ENCODE measurements around the gene PRKAG3.

Gene PRKAG3

GRCh38 chr2:218877891-218878290 lies 46.3 kb upstream of the PRKAG3 start:
- Histone ChIP-seq H2AFZ (ENCODE audit: low read depth, low read length) (no peak overlapping the region), H3K79me2 (ENCODE audit: insufficient read depth, low read length) (no peaks in the 10 kb centered on the region), H3K27me3 (ENCODE audit: insufficient read depth, low read length, poor library complexity) (peaks cover 8% of the 10 kb centered on the region), H3K9me3 (ENCODE audit: insufficient read depth, low read length, severe bottlenecking) (no peaks in the 10 kb centered on the region), H4K20me1 (ENCODE audit: insufficient read depth, low read length) (peaks cover 17% of the 10 kb centered on the region), H3K4me1 (ENCODE audit: insufficient read depth, low read length) (peaks cover 11% of the 10 kb centered on the region), H3K4me3 (ENCODE audit: low read depth in 1 of 2, low read length in 2 of 2) (no peak overlapping the region), H3K36me3 (ENCODE audit: insufficient read depth, low read length) (no peaks in the 10 kb centered on the region), H3K4me2 (ENCODE audit: insufficient read depth, low read length) (no peak overlapping the region), H3K9ac (ENCODE audit: low read depth, low read length) (no peak overlapping the region), H3K27ac (ENCODE audit: low read length) (no peak overlapping the region)
- TF ChIP-seq, protein P1, sequence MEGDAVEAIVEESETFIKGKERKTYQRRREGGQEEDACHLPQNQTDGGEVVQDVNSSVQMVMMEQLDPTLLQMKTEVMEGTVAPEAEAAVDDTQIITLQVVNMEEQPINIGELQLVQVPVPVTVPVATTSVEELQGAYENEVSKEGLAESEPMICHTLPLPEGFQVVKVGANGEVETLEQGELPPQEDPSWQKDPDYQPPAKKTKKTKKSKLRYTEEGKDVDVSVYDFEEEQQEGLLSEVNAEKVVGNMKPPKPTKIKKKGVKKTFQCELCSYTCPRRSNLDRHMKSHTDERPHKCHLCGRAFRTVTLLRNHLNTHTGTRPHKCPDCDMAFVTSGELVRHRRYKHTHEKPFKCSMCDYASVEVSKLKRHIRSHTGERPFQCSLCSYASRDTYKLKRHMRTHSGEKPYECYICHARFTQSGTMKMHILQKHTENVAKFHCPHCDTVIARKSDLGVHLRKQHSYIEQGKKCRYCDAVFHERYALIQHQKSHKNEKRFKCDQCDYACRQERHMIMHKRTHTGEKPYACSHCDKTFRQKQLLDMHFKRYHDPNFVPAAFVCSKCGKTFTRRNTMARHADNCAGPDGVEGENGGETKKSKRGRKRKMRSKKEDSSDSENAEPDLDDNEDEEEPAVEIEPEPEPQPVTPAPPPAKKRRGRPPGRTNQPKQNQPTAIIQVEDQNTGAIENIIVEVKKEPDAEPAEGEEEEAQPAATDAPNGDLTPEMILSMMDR (IDR thresholded peaks at IDR 0.05; ENCODE audit: borderline replicate concordance, extremely low read depth, low read length, poor library complexity, severe bottlenecking): no peak
- no peak for TF ChIP-seq EZH2 (IDR thresholded peaks at IDR 0.05; ENCODE audit: borderline replicate concordance, low read depth, low read length, severe bottlenecking)
- DNase-seq (no peak), ATAC-seq (ENCODE audit: insufficient read depth, low read depth) (no peak)

DNA sequence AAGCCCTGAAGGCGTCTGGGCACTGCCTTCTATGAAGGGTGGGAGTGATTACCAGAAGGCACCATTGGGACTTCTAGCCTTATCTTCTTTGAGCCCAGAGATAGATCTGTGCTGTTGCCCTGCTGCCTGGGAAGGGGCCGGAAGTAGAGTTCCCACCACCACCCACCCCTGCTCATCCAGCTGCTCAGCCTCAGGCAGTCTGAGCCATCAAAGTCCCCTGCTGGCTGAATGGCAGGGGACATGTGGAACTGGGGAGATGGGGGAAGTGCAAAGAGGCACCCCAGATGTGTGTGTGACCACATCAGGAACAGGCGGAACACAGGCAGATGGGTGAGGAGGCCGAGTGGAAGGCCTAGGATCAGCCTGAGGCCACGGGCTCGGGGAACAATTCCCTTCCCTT lies 45.7 kb upstream of the PRKAG3 start:
- H4K20me1 ChIP-seq (ENCODE audit: insufficient read depth, low read length): peaks cover 13% of the 10 kb centered on the region

GRCh38 chr2:218876562-218877219 lies 45.1 kb upstream of the PRKAG3 start:
- no peak overlapping the region for H3K27ac ChIP-seq (ENCODE audit: low read length)
- no peak overlapping the region for H3K4me2 ChIP-seq (ENCODE audit: insufficient read depth, low read length)
- TF ChIP-seq, protein P1 (IDR thresholded peaks at IDR 0.05; ENCODE audit: borderline replicate concordance, extremely low read depth, low read length, poor library complexity, severe bottlenecking): peak; percentile 96
- no peak for TF ChIP-seq EZH2 (IDR thresholded peaks at IDR 0.05; ENCODE audit: borderline replicate concordance, low read depth, low read length, severe bottlenecking)
- no peak overlapping the region for H3K9ac ChIP-seq (ENCODE audit: low read depth, low read length)
- no peaks in the 10 kb centered on the region for H3K9me3 ChIP-seq (ENCODE audit: insufficient read depth, low read length, severe bottlenecking)
- no peaks in the 10 kb centered on the region for H3K36me3 ChIP-seq (ENCODE audit: insufficient read depth, low read length)
- H3K4me1 ChIP-seq (ENCODE audit: insufficient read depth, low read length): peaks cover 11% of the 10 kb centered on the region
- no peaks in the 10 kb centered on the region for H3K79me2 ChIP-seq (ENCODE audit: insufficient read depth, low read length)
- H4K20me1 ChIP-seq (ENCODE audit: insufficient read depth, low read length): peaks cover 13% of the 10 kb centered on the region
- peak; percentile 72 for DNase-seq
- H3K4me3 ChIP-seq (ENCODE audit: low read depth in 1 of 2, low read length in 2 of 2): no peak overlapping the region
- peak; percentile 56 for ATAC-seq (ENCODE audit: insufficient read depth, low read depth)
- no peak overlapping the region for H2AFZ ChIP-seq (ENCODE audit: low read depth, low read length)
- H3K27me3 ChIP-seq (ENCODE audit: insufficient read depth, low read length, poor library complexity): peaks cover 1% of the 10 kb centered on the region

More for the DNA sequence above, 45.7 kb upstream of the PRKAG3 start:
- peaks cover 6% of the 10 kb centered on the region for H3K27me3 ChIP-seq (ENCODE audit: insufficient read depth, low read length, poor library complexity)
- H3K9me3 ChIP-seq (ENCODE audit: insufficient read depth, low read length, severe bottlenecking): no peaks in the 10 kb centered on the region
- ATAC-seq (ENCODE audit: insufficient read depth, low read depth) (peak; percentile 78), DNase-seq (peak; percentile 68)
- no peaks in the 10 kb centered on the region for H3K79me2 ChIP-seq (ENCODE audit: insufficient read depth, low read length)
- no peaks in the 10 kb centered on the region for H3K36me3 ChIP-seq (ENCODE audit: insufficient read depth, low read length)
- H3K4me1 ChIP-seq (ENCODE audit: insufficient read depth, low read length): peaks cover 11% of the 10 kb centered on the region
- TF ChIP-seq EZH2 (IDR thresholded peaks at IDR 0.05; ENCODE audit: borderline replicate concordance, low read depth, low read length, severe bottlenecking): no peak
- TF ChIP-seq, protein P1 (IDR thresholded peaks at IDR 0.05; ENCODE audit: borderline replicate concordance, extremely low read depth, low read length, poor library complexity, severe bottlenecking): peak; percentile 32
- no peak overlapping the region for H2AFZ ChIP-seq (ENCODE audit: low read depth, low read length)
- no peak overlapping the region for H3K27ac ChIP-seq (ENCODE audit: low read length)
- H3K9ac ChIP-seq (ENCODE audit: low read depth, low read length): no peak overlapping the region
- no peak overlapping the region for H3K4me2 ChIP-seq (ENCODE audit: insufficient read depth, low read length)
- H3K4me3 ChIP-seq (ENCODE audit: low read depth in 1 of 2, low read length in 2 of 2): no peak overlapping the region
